T-helper 2 cell (primary cell): ENCODE data around the gene KCNV2.
A peak's percentile ranks its signal among the peaks of the same experiment; 100 is the strongest.

Experiments
- DNase-seq, 5 experiments: peaks; one replicate each; pipeline versions ENCODE4 v3.0.0 to v3.0.0-alpha.2; 2012 to 2022

KCNV2 gene

DNA sequence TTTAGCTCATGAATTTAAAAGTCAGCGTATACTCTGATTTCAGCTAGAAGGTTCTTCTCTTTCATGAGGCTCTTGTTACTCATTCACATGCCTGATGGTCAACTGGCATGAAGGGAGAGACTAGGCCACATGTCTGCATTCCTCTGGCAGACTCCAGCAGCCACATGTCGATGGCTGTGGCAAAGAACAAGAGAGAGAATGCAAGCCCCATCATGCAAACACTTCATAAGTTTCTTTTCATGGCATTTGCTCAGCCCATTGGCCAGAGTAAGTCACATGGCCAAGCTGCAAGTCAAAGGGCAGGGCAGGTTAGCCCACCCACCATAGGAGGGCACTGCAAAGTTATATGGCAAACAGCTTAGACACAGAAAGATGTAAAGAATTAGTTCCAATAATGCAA lies 5.4 kb downstream of the KCNV2 start:
- peak in 1 of 5 experiments; percentile 21 for DNase-seq

DNA sequence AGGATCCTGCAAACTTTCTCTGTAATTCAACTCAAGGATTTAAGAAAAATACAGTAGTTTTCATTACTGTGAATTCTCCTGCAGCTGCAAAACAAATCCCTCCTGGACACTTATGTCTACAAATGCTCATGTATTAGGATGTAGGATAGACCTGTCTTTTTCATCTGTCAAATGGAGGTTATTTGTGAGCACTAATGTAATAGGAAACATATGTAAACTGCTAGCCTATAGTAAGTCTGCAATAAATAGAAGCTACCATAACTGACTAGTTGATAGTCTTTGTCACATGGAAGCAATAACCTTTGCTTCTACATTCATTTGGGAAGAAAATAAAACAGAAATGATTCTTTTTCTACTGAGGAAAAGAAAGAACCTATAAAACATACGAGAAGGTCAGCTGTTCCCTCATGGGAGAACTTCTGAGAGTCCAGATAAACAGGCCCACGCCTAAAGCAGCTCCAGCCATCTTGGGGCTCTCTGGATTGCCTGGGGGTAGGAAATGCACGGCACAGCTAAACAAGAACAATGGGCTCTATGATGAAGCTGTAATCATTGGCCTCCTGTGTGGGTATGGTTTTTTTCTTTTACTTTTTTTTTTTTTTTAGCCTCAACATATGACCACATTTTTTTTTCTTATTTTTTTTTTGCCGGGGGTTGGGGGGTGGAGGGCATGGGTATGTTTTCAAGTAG lies 6.2 kb downstream of the KCNV2 start:
- no peak for DNase-seq

DNA sequence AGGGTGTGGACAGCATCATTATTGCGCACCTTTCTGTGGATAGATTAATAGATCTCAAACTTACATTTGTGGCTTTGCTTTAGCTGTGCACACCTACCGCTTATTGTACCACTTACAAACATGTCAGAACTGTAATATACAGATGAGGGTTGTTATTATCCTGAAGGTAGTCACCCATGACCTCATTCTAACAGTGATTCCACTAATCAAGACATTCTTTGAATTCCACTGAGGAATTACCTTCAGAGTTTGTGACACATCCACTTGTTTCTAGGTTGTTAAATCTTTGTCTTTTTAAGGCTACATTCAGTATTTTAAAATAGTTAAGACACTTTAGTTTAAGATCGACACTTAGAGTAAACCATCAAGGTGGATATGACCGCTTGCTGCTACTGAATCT lies 7.8 kb downstream of the KCNV2 start:
- DNase-seq, result no peak

DNA sequence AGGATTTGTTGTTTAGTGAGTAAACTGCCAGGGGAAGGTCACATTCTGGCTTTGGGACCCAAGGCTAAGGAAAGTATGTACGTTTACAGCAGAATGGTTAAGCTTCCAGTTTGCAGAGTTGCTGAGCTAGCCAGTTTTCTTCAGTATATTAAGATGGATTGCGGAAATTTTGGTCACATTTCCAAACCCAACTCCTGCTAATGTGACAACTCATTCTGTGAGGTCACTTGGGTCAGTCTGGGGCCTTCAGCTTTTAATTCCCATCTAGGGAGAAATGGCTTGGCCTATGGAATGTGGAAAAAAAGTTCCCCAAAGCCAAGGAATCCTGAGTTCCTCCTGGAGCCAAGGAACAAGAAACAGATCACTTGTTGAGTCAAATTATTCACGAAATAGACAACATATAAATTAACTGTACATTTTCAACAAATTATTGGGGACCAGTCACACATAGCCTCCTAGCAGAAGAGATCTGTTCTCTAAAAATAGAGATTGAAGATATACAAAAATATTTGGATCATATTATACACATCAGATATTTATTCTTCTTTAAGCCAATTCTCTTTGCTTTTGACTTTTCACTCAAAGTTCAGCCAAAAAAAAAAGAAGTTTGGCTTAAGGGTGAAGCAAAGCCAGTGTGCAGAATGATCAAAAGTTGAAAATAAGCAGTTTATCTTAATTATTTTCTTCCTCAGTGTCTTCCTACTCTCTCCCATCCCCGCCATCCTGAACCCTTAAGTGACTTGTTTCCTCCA lies 8.8 kb downstream of the KCNV2 start:
- DNase-seq, result no peak

DNA sequence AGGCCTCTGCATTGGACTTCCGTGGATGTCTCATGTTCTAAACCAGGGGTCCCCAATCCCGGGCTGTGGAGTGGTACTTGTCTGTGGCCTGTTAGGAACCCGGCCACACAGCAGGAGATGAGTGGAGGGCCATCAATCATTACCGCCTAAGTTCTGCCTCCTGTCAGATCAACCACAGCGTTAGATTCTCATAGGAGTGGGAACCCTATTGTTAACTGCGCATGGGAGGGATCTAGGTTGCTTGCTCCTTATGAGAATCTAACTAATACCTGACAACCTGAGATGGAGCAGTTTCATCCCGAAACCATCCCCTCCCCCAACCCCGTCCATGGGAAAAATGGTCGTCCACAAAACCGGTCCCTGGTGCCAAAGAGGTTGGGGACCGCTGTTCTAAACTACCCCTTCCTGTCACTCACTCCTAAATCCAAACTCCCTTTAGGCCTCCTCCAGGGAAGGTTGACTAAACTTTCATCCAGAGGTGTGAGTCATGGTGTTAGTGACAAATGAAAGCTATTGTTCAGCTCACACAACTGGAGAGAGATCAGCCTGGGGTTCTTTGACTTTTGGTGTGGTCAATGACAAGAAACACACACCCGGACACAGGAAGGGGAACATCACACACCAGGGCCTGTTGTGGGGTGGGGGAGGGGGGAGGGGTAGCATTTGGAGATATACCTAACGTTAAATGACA lies 9.5 kb downstream of the KCNV2 start:
- DNase-seq, result no peak

DNA sequence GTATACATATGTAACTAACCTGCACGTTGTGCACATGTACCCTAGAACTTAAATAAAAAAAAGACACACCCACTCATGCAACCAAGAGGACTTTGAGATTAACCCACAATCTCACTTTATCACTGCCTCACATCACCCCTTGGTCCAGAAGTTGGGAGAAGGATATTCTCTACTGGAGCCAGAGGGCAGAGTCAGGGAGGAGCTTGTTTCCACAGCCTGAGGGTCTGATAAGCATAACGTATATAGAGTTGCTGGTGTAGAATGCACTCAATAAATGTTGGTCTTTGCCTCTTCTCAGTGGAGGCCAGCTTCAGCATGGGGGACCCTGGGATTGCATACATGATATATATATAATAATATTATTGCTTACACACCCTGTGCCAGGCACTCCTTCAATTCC lies 10.1 kb downstream of the KCNV2 start:
- no peak for DNase-seq

DNA sequence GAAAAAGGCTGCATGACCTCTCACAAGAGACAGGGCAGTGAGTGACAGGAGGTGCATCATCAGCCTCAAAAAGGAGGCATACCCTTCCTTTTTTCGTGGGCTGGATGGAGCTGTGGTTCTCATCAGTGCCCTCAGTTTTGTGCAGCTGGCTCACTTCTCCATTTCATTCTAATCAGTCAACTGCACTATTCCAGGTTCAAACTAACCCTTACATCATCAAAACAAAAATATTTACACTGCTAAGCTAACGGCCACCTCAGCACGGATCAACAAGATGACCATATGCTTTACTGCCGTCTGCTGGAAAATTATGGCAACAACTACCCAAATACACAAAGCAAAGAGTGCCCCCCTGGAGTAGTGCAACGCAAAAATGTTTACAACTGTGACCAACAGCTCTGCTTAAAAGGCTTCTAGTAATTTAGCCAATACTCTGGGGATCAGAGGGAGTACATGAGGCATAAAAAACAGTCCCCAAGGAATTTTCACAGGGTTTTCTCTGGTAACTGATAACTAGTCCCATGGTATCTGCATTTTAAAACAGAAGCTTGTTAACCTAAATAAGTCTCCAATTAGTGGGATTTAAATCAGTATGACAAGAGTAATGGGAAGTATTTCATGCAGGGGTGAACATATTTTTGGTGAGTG lies 10.8 kb downstream of the KCNV2 start:
- peak in 1 of 5 experiments; percentile 38 for DNase-seq

DNA sequence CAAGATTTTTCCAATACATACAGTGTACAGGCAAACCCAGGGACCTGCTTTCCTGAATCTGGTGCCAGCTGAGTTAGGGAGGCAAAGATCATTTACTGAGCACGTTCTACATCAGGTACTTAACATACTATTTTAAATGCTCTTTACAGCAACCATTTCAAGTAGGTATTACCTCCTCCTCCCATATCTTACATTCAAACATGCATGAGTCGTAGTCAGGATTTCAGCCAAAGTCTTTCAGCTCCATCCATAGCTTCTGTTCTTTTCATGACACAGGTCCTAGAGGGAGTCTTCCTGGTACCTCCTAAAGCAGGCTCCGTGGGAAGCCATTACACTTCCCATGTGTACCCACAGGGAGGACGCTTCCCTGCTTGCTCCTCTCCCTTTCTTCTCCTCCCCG lies 11.7 kb downstream of the KCNV2 start:
- DNase-seq, result no peak

DNA sequence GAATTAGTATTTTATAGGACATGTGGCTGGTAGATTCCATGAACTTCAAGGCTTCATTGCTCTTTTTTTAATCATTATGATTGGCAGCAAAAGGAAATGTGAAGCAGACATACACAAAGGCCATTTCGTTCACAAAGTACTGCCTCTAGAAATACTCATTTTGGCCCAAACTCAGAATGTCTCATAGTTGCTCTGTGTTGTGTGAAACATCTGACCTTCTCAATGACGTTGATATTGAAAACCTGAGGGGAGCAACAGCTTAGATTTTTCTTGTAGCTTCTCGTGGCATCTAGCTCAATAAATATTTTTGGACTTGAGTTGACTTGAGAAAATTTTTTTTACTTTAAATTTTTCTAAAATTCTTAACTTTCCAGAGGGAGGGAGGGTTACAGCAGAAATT lies 12.4 kb downstream of the KCNV2 start:
- DNase-seq, result no peak

DNA sequence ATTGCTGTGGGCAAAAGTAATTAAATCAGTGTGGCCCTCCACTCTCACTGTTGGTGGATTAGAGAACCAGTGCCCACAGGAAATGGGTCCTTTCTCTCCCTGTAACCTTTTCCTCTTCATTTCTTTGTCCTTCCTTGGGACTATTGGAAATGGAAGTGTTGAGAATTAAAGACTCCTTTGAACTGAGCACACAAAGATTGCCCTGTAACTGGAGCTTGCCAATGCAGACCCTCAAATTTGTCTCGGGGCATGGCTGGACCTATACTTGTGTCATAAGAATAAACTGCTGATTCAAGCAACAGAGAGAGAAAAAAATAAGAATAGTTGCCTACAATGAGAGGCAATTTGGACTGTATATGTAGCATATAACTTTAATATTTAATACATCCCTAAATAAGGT lies 13.7 kb downstream of the KCNV2 start:
- no peak for DNase-seq

DNA sequence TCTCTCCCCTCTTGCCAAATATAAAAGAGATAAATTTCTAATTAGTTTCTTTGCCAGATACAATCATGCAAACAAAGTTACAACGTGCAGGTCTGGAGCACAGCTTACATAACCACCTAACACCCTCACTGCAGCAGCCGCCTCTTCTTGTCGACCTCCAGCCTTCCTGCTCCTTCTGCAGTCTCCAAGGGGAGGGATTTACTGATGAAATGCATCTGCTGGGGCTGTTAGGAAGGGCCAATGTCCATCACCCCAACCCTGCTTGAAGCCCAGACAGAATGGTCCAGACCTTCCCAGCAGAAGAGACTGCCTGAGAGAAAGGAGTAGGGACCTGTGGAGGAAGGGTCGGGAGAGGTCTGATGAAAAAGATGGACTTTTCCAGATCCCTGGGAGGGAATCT lies 15.2 kb downstream of the KCNV2 start:
- no peak for DNase-seq

DNA sequence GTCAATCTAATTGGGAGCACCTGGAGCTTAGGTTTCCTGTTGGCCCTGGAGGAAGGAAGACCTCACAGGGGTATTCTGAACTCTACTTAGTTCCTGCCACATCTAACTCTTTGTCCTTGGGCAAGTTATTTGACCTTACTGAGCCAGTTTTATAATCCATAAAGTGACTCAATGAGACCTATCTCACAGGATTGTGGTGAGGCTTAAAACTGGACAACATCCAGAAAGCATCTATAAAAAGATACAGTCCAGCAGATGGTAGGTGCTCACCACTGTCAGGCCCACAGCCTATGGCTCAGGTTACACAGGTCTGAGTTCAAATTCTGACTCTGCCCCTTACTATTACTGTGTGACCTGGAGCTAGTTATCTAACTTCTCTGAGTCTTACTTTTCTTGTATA lies 23.3 kb downstream of the KCNV2 start:
- DNase-seq, result no peak

DNA sequence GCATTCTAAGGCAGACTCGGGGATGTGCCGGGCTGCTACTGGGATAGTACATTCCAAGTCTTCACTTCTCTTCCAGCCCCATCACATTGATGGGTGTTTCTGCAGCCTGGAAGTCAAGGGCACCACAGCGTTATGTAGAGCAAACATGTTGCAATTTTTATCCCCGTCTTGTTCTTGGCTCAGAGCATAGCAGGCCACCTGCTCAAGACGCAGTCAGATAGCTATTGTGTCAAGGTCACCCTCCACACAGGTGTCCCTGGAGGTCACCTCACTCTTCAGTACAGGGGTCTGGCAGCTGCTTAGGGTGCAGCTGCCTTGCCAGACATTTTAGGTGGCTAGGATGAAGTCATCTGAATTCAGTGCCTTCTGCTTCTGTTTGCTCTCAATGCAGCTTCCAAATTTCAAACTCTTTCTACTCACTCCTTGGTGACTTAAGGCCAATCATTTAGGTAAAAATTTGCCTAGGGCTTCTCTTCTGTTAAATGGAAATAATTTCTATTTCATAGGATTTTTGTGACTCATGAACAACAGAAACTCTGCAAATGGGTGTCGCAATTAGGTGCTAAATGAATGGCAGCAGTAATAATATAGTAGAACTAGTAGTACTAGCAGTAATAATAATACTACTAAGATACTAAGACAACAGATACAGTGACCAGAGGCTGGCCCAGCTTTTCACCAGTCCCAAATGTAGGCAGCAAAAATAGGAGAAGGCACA lies 24.3 kb downstream of the KCNV2 start:
- DNase-seq, result no peak

DNA sequence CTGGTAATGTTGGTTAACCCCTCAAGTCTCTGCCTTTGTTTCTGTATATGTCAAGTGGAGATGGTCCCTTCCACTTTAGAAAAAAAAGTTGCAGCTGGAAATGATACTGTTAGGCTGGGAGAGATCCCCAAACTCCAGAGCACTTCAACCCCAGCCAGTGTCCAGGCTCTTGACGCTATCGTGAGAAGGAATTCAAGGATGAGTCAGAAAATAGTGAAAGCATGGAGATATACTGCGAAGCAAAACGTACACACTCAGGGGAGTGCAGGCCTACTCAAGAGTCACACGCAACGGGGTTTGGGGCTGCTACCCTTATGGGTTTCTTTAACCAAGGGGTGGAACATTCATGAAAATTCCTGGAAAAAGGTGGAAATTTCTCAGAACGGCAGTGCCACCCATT lies 24.9 kb downstream of the KCNV2 start:
- DNase-seq, result no peak

DNA sequence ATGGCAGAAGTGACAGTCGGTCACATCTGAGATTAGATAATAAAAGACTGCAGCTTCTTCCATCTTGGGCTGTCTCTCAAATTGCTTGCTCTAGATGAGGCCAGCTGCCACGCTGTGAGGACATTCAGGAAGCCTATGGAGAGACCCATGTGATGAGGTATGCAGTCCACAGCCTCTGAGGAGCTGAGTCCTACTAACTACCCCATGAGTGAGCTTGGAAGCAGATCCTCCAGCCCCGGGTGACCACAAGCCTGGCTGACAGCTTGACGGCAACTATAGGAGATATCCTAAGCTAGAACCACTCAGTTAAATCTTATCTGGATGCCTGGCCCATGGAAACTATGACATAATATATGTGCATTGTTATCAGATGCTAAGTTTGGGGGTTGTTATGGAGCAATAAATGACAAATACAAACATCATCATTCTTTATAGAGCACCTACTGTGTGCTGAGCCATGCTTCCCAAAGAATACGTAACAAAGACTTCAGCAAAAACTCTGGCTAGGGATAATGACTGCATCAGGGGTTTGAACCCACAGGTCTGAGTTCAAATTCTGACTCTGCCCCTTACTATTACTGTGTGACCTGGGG lies 26.7 kb downstream of the KCNV2 start:
- no peak for DNase-seq

DNA sequence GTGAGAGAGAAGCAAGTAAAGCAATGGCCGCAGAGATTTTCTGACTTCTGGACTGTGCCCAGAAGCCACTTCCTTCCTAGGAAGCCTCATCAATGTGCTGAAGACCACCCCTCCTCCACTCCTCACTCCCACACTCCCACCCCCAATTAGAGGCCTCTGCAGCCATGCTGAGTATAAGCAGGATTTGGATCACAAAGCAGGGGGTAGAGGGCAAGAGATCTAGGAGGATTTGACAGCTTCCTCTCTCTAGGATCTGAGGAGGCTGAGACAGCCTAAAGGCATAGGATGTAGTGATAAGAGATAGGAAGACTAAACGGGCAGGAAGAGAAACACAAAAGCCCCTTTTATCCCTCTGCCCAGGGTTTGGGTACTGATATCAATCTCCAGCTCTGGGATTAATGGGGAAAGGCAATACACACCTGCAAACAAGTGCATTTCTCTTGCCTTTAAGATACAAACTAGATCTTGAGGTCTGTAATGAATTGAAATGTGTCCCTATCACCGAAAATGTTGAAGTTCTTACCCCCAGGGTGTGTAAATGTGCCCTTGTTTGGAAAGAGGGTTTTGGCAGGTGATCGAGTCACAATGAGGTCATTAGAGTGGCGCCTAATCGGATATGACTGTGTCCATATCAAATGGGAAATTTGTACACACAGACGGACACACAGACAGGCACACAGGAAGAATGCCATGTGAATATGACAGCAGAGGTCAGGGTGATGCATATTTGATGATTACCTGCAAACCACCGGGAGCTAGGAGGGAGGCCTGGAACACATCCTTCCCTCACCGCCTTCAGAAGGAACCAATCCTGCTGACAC lies 28.5 kb downstream of the KCNV2 start:
- DNase-seq, result no peak

DNA sequence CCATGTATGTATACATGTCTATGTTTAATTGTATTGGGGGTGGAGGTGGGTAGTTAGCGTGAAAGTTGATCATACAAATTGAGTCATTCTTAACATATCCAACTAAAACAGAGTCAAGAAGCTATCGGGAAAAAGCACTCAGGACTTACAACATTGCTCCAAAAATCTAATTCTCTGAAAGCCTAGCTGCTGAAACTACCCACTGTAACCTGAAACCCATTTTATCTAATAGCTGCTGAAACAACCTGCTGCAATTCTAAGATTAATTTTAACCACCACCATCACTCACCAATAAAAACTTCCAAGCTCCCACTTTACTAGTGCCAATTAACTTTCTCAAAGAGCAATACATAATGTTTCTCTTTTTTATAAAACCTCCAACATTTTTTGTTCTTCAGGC lies 32.2 kb downstream of the KCNV2 start:
- no peak for DNase-seq

DNA sequence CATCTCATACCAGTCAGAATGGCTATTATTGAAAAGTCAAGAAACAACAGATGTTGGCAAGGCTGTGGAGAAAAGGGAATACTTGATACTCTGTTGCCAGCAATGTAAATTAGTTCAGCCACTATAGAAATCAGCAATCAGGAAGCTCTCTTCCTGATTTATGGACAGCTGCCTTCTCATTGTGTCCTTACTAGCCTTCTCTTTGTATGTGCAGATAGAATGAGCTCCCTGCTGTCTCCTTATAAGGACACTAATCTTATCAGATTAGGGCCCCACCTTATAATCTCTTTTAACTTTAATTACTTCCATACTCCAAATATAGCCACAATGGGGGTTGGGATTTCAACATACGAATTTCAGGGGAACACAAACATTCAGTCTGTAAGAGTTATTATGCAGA lies 38.0 kb downstream of the KCNV2 start:
- DNase-seq, result no peak

DNA sequence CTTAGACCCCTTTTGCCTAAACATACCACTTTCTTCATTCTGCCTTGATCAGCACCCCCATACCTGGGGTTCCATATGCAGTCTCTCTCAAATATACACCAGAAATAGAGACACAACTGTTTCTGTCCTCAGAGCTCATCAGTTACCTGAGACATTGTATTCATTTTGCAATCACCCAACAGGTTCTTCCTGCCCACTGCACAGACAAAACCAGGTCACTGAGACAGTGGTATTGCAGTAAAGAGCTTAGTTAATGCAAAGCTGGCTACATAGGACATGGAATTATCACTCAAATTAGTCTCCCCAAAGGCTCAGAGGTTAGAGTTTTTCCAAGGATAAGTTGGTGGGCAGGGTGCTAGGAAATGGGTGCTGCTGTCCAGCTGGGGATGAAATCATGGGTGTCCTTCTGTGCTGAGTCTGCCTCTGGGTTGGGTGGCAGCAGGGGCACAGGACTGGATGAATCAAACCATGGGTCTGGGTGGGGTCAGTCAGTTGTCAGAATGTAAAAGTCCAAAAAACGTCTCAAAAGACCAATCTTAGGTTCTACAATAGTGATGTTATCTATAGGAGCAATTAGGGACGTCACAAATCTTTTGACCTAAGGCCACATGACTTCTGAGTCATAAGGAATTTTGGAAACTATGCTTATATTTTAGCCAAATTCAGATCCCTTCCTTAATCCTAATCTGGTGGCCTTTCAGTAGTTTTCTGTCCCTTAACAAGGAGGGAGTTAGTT lies 41.0 kb downstream of the KCNV2 start:
- no peak for DNase-seq

DNA sequence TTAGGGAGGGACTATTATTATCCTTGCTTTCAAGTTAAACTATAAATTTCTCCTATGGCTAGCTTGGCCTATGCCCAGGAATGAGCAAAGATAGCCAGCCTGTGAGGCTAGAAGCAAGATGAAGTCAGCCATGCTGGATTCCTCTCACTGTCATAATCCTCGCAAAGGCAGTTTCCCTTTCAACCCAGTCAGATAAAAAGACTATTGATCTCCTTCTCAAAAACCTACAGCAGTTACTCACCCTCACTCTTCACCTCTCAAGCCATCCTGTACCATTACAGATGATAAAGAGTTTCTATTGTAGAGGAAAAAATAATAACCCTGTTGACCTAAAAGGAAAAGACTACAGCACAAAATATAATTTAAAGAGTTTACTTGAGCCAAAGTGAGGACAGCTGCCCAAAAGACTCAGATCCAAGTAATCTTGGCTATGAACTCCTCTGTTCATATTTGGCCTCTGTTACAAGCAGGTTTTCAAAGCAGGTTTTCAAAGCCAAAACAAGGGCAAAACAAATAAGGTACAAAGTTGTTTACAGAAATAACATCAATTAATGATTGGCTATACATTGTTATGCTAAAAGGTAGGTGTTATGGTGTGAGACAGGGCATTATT lies 41.7 kb downstream of the KCNV2 start:
- no peak for DNase-seq
